Measurements from ENCODE around the gene GPS1.

GPS1 gene

DNA sequence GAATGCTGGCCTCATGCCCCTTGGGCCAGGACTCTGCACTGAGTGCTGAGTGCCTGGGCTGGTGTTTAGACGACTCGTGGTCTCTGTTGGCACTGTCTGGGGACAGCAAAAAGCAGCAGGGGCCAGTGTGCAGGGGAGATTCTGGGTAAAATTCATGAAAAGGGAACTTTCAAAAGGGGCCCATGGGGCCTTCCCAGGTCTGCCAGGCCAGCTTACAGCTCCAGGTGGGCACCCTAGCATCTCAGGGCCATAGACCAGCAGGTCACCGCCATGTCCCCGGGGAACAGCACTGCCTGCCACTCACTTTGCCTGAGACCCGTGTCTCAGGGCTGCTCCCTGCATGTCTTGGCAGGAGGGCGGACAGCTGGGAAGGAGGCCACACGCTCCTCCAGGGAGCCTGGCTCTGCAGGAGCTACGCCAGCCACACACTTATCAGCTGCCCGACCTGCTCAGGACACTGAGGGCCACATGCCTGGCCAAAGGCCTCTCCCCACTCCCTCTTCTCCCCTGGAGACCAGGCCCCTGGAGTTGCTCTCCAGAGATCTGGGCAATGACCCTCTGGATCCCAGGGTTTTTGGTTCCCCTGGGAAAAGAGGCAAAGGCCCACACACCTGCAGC, 55.1 kb downstream of the GPS1 start:
- no peak for DNase-seq
